K562 (cell line): ENCODE data around the gene ATAD3C. TPM values are rescaled to one million over a fixed set of nuclear protein-coding genes. Genes with fewer than 3 reads are reported as not detected.

Experiments used
- CBX2 ChIP-seq: fragments of 200-600 bp; sonication (generic); IDR thresholded peaks from one replicate; pipeline ENCODE4 v1.6.1; 2012; ENCODE audit warnings: mild to moderate bottlenecking, low read length, inconsistent platforms; ENCODE audit not compliant: insufficient read depth, poor library complexity, severe bottlenecking
- CBX3 ChIP-seq, 2 experiments: IDR thresholded peaks; 1 replicate in 1 of 2; 2 replicates in 1 of 2; pipeline ENCODE4 v1.6.1; 2012; ENCODE audit warnings: inconsistent platforms in 2 of 2, low read length in 2 of 2, borderline replicate concordance in 1 of 2, control low read depth in 1 of 2
- CEBPG ChIP-seq, 3 experiments: fragments of 200-800 bp in 1 of 3; sonication (Bioruptor generic) in 1 of 3; sonication (generic) in 1 of 3; formaldehyde crosslinking in 1 of 3; IDR thresholded peaks in 2 of 3; conservative IDR thresholded peaks in 1 of 3; 2 replicates each; pipeline versions ENCODE4 v1.6.1 to v1.8.0; 2016 to 2022; ENCODE audit warnings: missing compliant biosample characterization in 2 of 3, missing genetic modification characterization in 2 of 3, mild to moderate bottlenecking in 1 of 3, missing genetic modification reagents in 1 of 3
- CXXC5 ChIP-seq: fragments of 250-450 bp; sonication (Bioruptor Pico); IDR thresholded peaks from 2 replicates; pipeline ENCODE4 v1.8.0; 2022; ENCODE audit warnings: inconsistent platforms, mild to moderate bottlenecking, moderate library complexity
- DPF2 ChIP-seq: fragments of 450-650 bp; IDR thresholded peaks from 2 replicates; pipeline ENCODE4 v1.6.1; 2016
- FOXA1 ChIP-seq: fragments of 450-650 bp; IDR thresholded peaks from 2 replicates; pipeline ENCODE4 v1.6.1; 2016; ENCODE audit warnings: mild to moderate bottlenecking, borderline replicate concordance
- FOXP1 ChIP-seq: sonication (generic); formaldehyde crosslinking; IDR thresholded peaks from 2 replicates; pipeline ENCODE4 v1.8.0; 2022; ENCODE audit warnings: mild to moderate bottlenecking, missing genetic modification reagents
- HCFC1 ChIP-seq: IDR thresholded peaks from 2 replicates; pipeline ENCODE4 v1.6.1; 2012; ENCODE audit warnings: low read depth, low read length, improper control_type of control experiment
- LCOR ChIP-seq: sonication (generic); formaldehyde crosslinking; IDR thresholded peaks from 2 replicates; pipeline ENCODE4 v1.8.0; 2022; ENCODE audit warnings: mild to moderate bottlenecking, missing genetic modification reagents
- NR3C1 ChIP-seq: sonication (generic); formaldehyde crosslinking; IDR thresholded peaks from 2 replicates; pipeline ENCODE4 v1.8.1; 2022; ENCODE audit warnings: missing genetic modification reagents
- PHF21A ChIP-seq: fragments of 450-650 bp; IDR thresholded peaks from 2 replicates; pipeline ENCODE4 v1.6.1; 2017; ENCODE audit warnings: low read depth, borderline replicate concordance
- POU5F1 ChIP-seq: fragments of 150-350 bp; IDR thresholded peaks from 2 replicates; pipeline ENCODE4 v1.6.1; 2014; ENCODE audit warnings: borderline replicate concordance, low read length, low read depth, mild to moderate bottlenecking; ENCODE audit not compliant: partially characterized antibody
- SRSF9 ChIP-seq: fragments of 200-400 bp; formaldehyde crosslinking; IDR thresholded peaks from 2 replicates; pipeline ENCODE4 v1.6.1; 2017; ENCODE audit warnings: low read depth, low read length, borderline replicate concordance
- YY1 ChIP-seq, 3 experiments: IDR thresholded peaks; 2 replicates each; pipeline ENCODE4 v1.6.1; 2011; ENCODE audit warnings: low read length in 2 of 3, mild to moderate bottlenecking in 2 of 3, moderate library complexity in 2 of 3, borderline replicate concordance in 1 of 3, control low read depth in 1 of 3, low read depth in 1 of 3; ENCODE audit not compliant: insufficient read depth in 3 of 3, insufficient replicate concordance in 2 of 3, control insufficient read depth in 1 of 3, insufficient read length in 1 of 3; ENCODE audit errors: extremely low read depth in 1 of 3
- ZNF133 ChIP-seq: fragments of 250-450 bp; sonication (Bioruptor Pico); IDR thresholded peaks from 2 replicates; pipeline ENCODE4 v1.4.0; 2020; ENCODE audit warnings: mild to moderate bottlenecking
- ZNF696 ChIP-seq: fragments of 250-450 bp; sonication (Bioruptor Pico); conservative IDR thresholded peaks from 2 replicates; pipeline ENCODE4 v1.4.0; 2020; ENCODE audit warnings: mild to moderate bottlenecking, moderate library complexity
- ZNF77 ChIP-seq: fragments of 250-450 bp; sonication (Bioruptor Pico); IDR thresholded peaks from 2 replicates; pipeline ENCODE4 v1.5.0; 2020
- polyA plus RNA-seq, 8 experiments: library from polyadenylated mRNA; depleted of rRNA in 4 of 8; stranded (reverse) in 5 of 8; unstranded in 3 of 8; fragments of >200 nt; fragmentation: Nextera tagmentation in 2 of 8; fragmentation: Illumina TruSeq in 1 of 8; extraction: Ambion mirVana in 2 of 8; extraction: Trizol in 1 of 8; gene quantifications; 2 replicates each; pipeline versions ENCODE4 v1.2.1 to v1.2.3, GENCODE V29; 2011 to 2014; ENCODE audit warnings: inconsistent platforms in 1 of 8, missing spikeins in 1 of 8
- total RNA-seq, 7 experiments: library from RNA; depleted of rRNA in 6 of 7; stranded (reverse); fragments of >200 nt in 6 of 7; fragmentation: Illumina TruSeq in 2 of 7; extraction: Trizol in 2 of 7; gene quantifications; 2 replicates each; pipeline versions ENCODE4 v1.2.1 to v1.2.3, GENCODE V29; 2011 to 2021; ENCODE audit warnings: low replicate concordance in 1 of 7
- TF ChIP-seq, protein P1 (sequence below): fragments of 450-650 bp; IDR thresholded peaks from 2 replicates; pipeline ENCODE4 v1.6.1; 2017; ENCODE audit warnings: mild to moderate bottlenecking, moderate library complexity
- TF ChIP-seq, protein P2 (sequence below): sonication (generic); formaldehyde crosslinking; IDR thresholded peaks from 2 replicates; pipeline ENCODE4 v1.8.1; 2023; ENCODE audit warnings: mild to moderate bottlenecking, missing genetic modification reagents

ATAD3C gene
- total and polyA plus RNA-seq, 9 of the 15 experiments (the other 6 are each of a cell fraction or from before 2014, with no cell fraction given): 0.03 to 0.18 TPM; not detected in 7

DNA sequence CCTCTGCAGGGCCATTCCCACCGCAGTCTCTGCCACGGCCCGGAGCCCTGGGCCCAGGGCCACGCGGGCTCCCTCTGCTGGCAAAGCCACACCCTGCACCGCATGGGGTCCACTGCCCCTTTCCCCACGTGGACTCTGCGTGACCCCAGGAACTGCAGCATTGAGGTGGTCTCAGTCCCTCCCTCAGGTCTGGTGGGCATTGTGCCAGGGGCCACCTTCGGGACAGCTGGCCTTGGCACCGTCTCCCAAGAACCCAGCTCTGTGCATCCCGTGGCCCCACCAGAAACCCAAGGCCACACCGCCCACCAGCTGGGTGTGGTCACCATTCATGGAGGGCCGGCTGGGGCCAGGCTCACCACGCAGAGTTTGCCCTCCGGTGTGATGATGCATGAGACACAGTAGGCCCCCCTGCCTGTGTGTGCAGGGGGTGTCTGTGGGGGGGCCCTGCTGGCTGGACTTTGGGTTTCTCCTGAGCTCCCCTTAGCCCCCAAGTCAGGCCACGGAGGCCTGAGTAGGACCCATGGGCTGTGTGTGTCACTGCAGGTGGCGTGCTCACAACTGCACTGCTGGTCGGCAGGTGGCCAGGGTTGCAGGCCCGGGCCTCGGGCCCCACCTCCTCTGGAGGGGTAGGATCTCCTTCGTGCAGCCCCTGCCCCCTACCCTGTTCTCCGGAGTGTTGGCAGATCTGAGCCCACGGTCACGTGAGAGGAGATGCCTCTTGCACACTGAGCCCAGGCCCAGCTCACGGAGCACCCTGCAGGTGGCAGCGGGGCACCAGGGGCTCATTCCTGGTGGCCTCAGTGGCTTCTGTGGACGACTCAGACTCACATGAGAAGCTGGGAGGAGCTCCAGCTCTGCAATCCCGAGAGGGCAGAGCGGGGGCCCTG is 8.2 kb upstream of the ATAD3C start (continued):
- TF ChIP-seq ZNF696 (CRISPR knock-in tag) (no peak), ZNF77 (no peak), DPF2 (no peak), NR3C1 (CRISPR knock-in tag) (no peak), SRSF9 (no peak), ZNF133 (CRISPR knock-in tag) (no peak), HCFC1 (no peak; the same call in 1 of the 2 replicates), POU5F1 (no peak), LCOR (CRISPR knock-in tag) (peak; percentile 81; the same call in 1 of the 2 replicates), YY1 (IDR thresholded peaks at IDR 0.05; ENCODE audit: borderline replicate concordance in 1 of 3, control insufficient read depth in 1 of 3, extremely low read depth in 1 of 3, insufficient read depth in 3 of 3, insufficient read length in 1 of 3, insufficient replicate concordance in 2 of 3, low read depth in 1 of 3, low read length in 2 of 3) (peak in 2 of 3 experiments; percentile 23 to 54), CEBPG (CRISPR knock-in tag; IDR thresholded peaks at IDR 0.05) (no peak), CEBPG (tag; conservative IDR thresholded peaks at IDR 0.05 in 1 of 2, IDR thresholded peaks at IDR 0.05 in 1 of 2) (no peak), CBX3 (IDR thresholded peaks at IDR 0.05; ENCODE audit: borderline replicate concordance in 1 of 2, low read length in 2 of 2) (0 out of 3 replicates have a peak, but pooled peaks of 1 of the 2 experiments have one; percentile 59), FOXP1 (CRISPR knock-in tag) (no peak), CBX2 (no peak), PHF21A (no peak), FOXA1 (no peak), CXXC5 (CRISPR knock-in tag) (peak; percentile 43; the same call in 1 of the 2 replicates)
- TF ChIP-seq, protein P1, sequence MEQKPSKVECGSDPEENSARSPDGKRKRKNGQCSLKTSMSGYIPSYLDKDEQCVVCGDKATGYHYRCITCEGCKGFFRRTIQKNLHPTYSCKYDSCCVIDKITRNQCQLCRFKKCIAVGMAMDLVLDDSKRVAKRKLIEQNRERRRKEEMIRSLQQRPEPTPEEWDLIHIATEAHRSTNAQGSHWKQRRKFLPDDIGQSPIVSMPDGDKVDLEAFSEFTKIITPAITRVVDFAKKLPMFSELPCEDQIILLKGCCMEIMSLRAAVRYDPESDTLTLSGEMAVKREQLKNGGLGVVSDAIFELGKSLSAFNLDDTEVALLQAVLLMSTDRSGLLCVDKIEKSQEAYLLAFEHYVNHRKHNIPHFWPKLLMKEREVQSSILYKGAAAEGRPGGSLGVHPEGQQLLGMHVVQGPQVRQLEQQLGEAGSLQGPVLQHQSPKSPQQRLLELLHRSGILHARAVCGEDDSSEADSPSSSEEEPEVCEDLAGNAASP: no peak
- TF ChIP-seq, protein P2, sequence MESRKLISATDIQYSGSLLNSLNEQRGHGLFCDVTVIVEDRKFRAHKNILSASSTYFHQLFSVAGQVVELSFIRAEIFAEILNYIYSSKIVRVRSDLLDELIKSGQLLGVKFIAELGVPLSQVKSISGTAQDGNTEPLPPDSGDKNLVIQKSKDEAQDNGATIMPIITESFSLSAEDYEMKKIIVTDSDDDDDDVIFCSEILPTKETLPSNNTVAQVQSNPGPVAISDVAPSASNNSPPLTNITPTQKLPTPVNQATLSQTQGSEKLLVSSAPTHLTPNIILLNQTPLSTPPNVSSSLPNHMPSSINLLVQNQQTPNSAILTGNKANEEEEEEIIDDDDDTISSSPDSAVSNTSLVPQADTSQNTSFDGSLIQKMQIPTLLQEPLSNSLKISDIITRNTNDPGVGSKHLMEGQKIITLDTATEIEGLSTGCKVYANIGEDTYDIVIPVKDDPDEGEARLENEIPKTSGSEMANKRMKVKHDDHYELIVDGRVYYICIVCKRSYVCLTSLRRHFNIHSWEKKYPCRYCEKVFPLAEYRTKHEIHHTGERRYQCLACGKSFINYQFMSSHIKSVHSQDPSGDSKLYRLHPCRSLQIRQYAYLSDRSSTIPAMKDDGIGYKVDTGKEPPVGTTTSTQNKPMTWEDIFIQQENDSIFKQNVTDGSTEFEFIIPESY (CRISPR knock-in tag): peak; percentile 80
